HG02852 (cell line): ENCODE results near the gene RABGGTA.

Experiments used
- ATAC-seq: cut with Tn5 transposase; IDR thresholded peaks from one replicate; pipeline ENCODE4 v1.9.1; 2021; ENCODE audit warnings: mild to moderate bottlenecking, moderate library complexity; ENCODE audit not compliant: unreplicated experiment

RABGGTA gene

GRCh38 chr14:24271134-24271833, at the start of gene RABGGTA:
Gene RABGGTA (minus strand): TSS chr14:24271597. CDS start chr14:24271115, 482 bp downstream.
- ATAC-seq = peak; percentile 90

- no peak for ATAC-seq
These were observed 45.9 kb upstream of the RABGGTA start for GRCh38 chr14:24317141-24317928.

- ATAC-seq = no peak
These were observed 45.2 kb upstream of the RABGGTA start for GRCh38 chr14:24316597-24316950.

- no peak for ATAC-seq
These were observed 44.6 kb upstream of the RABGGTA start for GRCh38 chr14:24315807-24316596.

GRCh38 chr14:24315243-24315806, 43.9 kb upstream of the RABGGTA start:
- no peak for ATAC-seq

- no peak for ATAC-seq
These were observed 43.2 kb upstream of the RABGGTA start for GRCh38 chr14:24314377-24315193.

- no peak for ATAC-seq
These were observed 42.5 kb upstream of the RABGGTA start for GRCh38 chr14:24313913-24314312.

DNA sequence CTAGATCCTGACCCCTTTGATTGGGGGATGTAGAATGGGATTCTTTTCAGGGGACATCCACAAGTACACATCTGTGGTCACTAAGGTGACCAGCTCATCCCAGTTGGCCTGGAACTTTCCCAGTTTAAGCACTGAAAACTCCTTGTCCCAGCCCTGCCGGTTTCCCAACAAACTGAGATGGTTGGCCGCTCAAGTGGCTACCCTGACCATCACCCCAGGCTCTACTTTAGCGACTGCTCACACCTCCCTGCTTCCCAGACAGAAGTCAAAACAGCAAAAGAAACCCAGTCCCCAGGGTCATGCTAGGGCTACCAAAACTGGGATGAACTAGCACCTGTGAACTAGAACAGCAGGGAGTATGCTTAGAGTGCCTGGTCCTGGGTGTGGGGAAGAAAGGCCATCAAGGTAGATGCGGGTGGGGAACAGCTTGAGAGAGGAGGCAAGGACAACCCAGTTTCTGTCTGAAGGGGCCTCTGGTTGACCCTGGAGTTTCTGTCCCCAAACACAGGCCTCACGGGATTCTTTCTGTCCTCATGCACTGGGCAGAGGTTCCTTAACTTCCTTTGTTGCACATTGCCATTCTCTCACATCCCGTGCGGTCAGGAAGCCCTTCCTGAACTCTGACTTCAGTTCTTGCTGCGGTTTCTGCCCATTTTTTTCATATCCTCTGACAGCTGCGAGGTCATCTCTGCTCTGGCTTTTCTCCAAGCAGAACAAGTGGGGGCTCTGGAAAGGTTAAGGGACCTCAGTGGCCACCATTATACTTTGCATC, 41.5 kb upstream of the RABGGTA start:
- ATAC-seq = no peak

- ATAC-seq = no peak
These were observed 40.6 kb upstream of the RABGGTA start for GRCh38 chr14:24311837-24312615.

DNA sequence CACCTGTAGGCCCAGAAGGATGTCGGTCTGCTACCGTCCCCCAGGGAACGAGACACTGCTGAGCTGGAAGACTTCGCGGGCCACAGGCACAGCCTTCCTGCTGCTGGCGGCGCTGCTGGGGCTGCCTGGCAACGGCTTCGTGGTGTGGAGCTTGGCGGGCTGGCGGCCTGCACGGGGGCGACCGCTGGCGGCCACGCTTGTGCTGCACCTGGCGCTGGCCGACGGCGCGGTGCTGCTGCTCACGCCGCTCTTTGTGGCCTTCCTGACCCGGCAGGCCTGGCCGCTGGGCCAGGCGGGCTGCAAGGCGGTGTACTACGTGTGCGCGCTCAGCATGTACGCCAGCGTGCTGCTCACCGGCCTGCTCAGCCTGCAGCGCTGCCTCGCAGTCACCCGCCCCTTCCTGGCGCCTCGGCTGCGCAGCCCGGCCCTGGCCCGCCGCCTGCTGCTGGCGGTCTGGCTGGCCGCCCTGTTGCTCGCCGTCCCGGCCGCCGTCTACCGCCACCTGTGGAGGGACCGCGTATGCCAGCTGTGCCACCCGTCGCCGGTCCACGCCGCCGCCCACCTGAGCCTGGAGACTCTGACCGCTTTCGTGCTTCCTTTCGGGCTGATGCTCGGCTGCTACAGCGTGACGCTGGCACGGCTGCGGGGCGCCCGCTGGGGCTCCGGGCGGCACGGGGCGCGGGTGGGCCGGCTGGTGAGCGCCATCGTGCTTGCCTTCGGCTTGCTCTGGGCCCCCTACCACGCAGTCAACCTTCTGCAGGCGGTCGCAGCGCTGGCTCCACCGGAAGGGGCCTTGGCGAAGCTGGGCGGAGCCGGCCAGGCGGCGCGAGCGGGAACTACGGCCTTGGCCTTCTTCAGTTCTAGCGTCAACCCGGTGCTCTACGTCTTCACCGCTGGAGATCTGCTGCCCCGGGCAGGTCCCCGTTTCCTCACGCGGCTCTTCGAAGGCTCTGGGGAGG, 39.5 kb upstream of the RABGGTA start, which contains the start of gene LTB4R:
TSS of gene LTB4R (plus strand) at position 857 of the 959 bp plus-strand sequence. CDS start 4,150 bp downstream, outside the sequence.
- ATAC-seq = peak; percentile 54

GRCh38 chr14:24310265-24310645, 38.9 kb upstream of the RABGGTA start:
- ATAC-seq = no peak

DNA sequence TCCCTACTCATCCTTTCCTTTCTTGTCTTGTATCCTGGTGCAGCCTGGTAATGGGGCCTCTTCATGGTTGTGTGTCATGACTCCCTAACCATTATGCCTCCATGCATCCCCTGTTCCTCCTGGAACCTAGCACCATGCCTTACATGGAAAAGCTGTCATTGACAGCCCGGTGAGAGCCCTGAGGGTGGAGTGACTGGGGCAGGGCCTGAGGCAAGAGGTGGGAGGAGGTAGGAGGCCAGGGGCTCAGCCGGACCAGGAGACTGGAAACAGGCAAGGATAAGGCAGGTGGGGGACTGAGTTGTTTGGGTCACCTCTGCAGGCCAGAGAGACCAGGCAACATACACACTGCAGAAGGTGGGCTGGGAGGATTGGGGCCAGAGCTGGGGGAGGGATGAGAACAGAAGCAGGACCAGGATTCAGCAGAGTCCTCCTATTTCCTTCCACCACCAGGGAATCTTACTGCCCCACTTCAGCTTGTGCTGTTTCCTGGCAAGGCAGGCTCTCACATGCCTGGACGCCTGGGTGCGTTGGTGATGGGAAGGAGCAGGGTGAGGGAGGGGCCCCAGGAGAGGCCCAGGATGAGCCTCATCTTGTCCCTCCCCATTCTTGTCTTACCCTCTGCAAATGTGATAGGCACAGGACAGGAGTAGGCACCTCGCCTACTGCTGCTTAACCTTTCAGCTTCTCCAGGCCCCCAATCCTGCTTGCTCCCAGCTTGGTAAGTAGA, 38.3 kb upstream of the RABGGTA start, which contains the start of gene LTB4R2:
TSS of gene LTB4R2 (plus strand) at position 603 of the 727 bp plus-strand sequence. CDS start 525 bp downstream, outside the sequence.
- no peak for ATAC-seq

DNA sequence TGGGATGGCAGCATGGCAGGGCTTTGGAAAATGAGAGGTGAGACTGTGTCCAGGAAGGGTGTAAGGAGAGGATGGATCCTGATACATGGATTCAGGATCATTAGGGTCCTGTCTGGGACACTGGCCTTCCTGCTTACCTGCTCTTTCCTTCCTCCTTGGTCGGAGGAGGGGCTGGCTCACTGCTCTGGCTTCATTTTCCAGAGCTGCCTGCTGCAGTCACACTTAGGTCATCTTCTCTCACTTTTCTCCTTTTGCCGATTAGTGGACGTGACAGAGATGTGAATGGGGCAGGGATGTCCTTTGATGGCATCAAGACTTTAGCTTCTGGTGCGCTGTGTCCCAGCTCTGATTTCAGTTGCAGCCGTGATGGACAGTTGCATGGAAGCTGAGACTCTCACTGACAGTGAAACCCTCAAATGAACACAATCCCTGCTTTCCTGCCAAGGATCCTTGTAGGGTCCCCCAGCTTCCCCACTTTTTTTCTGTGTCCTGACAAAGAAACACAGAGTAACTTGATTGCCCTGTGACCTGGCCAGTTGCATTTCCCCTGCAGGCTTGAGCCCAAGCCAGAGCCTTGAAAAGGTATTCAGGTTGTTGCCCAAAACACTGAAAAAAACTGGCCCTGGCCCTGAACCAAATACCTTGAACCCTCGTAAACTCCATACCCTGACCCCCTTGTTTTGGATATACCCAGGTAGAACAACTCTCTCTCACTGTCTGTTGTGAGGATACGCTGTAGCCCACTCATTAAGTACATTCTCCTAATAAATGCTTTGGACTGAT, 37.1 kb upstream of the RABGGTA start:
- no peak for ATAC-seq

DNA sequence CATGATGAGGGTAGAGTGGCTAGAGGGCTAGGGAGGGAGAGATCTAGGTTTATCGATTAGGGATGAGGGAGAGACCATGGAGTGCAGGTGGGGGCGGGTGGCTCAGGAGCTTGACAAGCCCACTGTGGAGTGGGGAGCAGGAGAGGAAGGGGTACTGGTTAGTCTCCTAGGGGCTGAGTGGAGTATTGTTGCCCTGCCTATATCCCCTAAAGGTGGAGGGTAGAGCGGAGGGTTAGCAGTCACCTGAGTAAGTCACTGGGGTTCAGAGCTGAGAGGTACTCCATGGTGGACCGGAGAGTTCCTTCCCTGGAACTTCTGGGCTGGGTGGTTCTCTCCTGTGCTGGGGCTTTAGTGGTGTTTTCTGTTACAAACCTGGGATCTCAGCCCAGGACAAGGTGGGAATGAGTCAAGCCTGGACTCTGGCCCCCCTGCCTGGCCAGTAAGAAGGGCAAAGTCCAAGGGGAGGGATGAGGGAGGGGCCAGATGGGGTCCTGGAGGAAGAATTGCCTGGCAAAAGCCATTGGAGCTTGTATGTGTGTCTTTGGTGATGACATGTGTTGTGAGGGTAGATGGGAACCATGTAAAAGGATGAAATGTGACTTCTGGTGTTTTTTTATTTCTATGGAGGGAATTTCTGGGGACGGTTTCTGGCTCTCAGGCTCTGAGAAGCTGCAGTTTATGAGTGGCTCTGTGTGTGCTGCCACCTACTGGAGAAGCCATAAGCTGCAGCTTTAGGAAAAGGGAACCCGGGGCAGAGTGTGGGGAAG, 36.4 kb upstream of the RABGGTA start, which contains the start of gene CIDEB:
TSS of gene CIDEB (minus strand) at position 403 of the 767 bp plus-strand sequence. CDS start at position 284, 119 bp downstream.
- ATAC-seq = peak; percentile 35

DNA sequence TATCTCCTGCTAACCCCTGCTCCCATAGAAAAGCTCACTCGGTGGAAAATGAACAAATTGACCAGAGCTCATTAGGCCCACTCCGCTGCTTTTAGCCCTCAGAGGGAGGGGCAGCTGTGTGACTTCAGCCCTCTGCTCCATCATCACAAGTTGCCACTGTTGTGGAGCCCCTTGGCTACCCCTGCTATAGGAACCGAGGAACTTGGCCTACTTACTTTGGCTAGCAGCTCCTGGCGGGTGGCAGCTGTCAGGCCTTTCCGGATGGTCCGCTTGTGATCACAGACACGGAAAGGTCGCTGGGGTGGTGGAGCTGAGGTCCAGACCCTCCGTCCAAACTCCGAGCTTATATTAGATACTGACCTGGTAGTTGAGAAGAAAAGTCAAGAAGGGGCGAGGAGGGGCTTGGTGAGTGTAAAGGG, 35.8 kb upstream of the RABGGTA start:
- ATAC-seq = no peak
